ENCODE measurements around the gene RHOG.

DNA sequence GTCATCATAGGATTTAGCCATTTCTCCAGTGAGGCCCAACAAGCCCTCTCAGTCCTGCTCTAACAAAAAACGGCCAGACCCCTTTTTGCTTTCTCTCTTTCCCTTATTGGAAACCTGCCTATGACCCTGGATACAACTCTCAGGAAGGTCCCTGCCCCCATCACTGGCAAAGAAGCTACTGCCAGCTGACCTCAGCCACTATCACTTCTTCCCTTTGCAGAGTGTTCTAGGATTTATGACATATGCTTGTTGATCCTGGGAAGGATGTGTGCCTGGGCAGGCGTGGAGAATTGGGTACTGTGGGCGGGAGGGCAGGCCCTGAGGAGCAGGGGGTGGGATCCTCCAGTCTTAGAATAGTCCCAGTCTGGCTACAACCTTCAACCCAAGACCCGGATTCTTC, 24.9 kb downstream of the RHOG start:
- TF ChIP-seq EP300 (IDR thresholded peaks at IDR 0.05) (no peak), POLR2A (IDR thresholded peaks at IDR 0.05) (no peak), CTCF (IDR thresholded peaks at IDR 0.05) (no peak)
